H9 (cell line): ENCODE data around the gene GALNS. TPM values are rescaled to one million over a fixed set of nuclear protein-coding genes. Genes with fewer than 3 reads are reported as not detected.
A peak's percentile ranks its signal among the peaks of the same experiment; 100 is the strongest.

ENCODE experiments used
- DNase-seq: peaks from one replicate; pipeline ENCODE4 v3.0.0-alpha.2; 2017
- H2AFZ ChIP-seq: one replicate; pipeline ENCODE4 v1.6.1; 2013; ENCODE audit warnings: mild to moderate bottlenecking, low read length, control low read depth, moderate library complexity
- H2AK5ac ChIP-seq: 2 replicates; pipeline ENCODE4 v1.6.1; 2013; ENCODE audit warnings: low read length, control low read depth, mixed read lengths; ENCODE audit not compliant: insufficient read length
- H2BK120ac ChIP-seq: one replicate; pipeline ENCODE4 v1.6.1; 2013; ENCODE audit warnings: low read depth, mild to moderate bottlenecking, low read length, control low read depth, inconsistent platforms; ENCODE audit not compliant: poor library complexity, severe bottlenecking
- H2BK12ac ChIP-seq: 2 replicates; pipeline ENCODE4 v1.6.1; 2013; ENCODE audit warnings: low read length, control low read depth, mixed read lengths, low read depth; ENCODE audit not compliant: insufficient read length
- H2BK15ac ChIP-seq: 2 replicates; pipeline ENCODE4 v1.6.1; 2013; ENCODE audit warnings: low read depth, low read length, control low read depth
- H2BK20ac ChIP-seq: one replicate; pipeline ENCODE4 v1.6.1; 2013; ENCODE audit warnings: low read depth, mild to moderate bottlenecking, low read length, control low read depth, inconsistent platforms; ENCODE audit not compliant: poor library complexity, severe bottlenecking
- H2BK5ac ChIP-seq: 2 replicates; pipeline ENCODE4 v1.6.1; 2013; ENCODE audit warnings: low read length, control low read depth, mixed read lengths; ENCODE audit not compliant: insufficient read length
- H3K14ac ChIP-seq: 2 replicates; pipeline ENCODE4 v1.6.1; 2013; ENCODE audit warnings: low read length, control low read depth; ENCODE audit not compliant: insufficient read depth
- H3K18ac ChIP-seq: 2 replicates; pipeline ENCODE4 v1.6.1; 2013; ENCODE audit warnings: low read depth, mild to moderate bottlenecking, mixed read lengths, low read length, control low read depth; ENCODE audit not compliant: insufficient read length
- H3K23ac ChIP-seq: 2 replicates; pipeline ENCODE4 v1.6.1; 2013; ENCODE audit warnings: low read length, control low read depth, mixed read lengths, low read depth; ENCODE audit not compliant: insufficient read length
- H3K23me2 ChIP-seq: 2 replicates; pipeline ENCODE4 v1.6.1; 2013; ENCODE audit warnings: low read depth, mild to moderate bottlenecking, mixed read lengths, low read length, control low read depth; ENCODE audit not compliant: insufficient read length, poor library complexity, severe bottlenecking
- H3K27ac ChIP-seq: 2 replicates; pipeline ENCODE4 v1.5.1; 2013; ENCODE audit warnings: low read length, control low read depth, mixed read lengths, low read depth; ENCODE audit not compliant: insufficient read length
- H3K27me3 ChIP-seq: 2 replicates; pipeline ENCODE4 v1.6.1; 2013; ENCODE audit warnings: low read length, control low read depth, inconsistent platforms; ENCODE audit not compliant: insufficient read depth
- H3K4ac ChIP-seq: 2 replicates; pipeline ENCODE4 v1.6.1; 2013; ENCODE audit warnings: low read depth, mild to moderate bottlenecking, control low read depth, inconsistent platforms, low read length, moderate library complexity
- H3K4me1 ChIP-seq: 2 replicates; pipeline ENCODE4 v1.6.1; 2013; ENCODE audit warnings: low read length, control low read depth, inconsistent platforms; ENCODE audit not compliant: insufficient read depth
- H3K4me2 ChIP-seq: 2 replicates; pipeline ENCODE4 v1.6.1; 2013; ENCODE audit warnings: low read length, control low read depth, mixed read lengths; ENCODE audit not compliant: insufficient read length, insufficient read depth
- H3K56ac ChIP-seq: 2 replicates; pipeline ENCODE4 v1.6.1; 2013; ENCODE audit warnings: low read depth, mild to moderate bottlenecking, mixed read lengths, low read length, control low read depth; ENCODE audit not compliant: insufficient read length
- H3K79me1 ChIP-seq: 2 replicates; pipeline ENCODE4 v1.6.1; 2013; ENCODE audit warnings: low read depth, mild to moderate bottlenecking, moderate library complexity, low read length, control low read depth, inconsistent platforms; ENCODE audit not compliant: insufficient read depth, poor library complexity, severe bottlenecking
- H3K79me2 ChIP-seq: 2 replicates; pipeline ENCODE4 v1.6.1; 2013; ENCODE audit warnings: low read length, control low read depth, inconsistent platforms; ENCODE audit not compliant: insufficient read depth
- H3K9ac ChIP-seq: 2 replicates; pipeline ENCODE4 v1.6.1; 2013; ENCODE audit warnings: low read length, control low read depth, mixed read lengths; ENCODE audit not compliant: insufficient read length; ENCODE audit errors: extremely low read depth
- H3K9me3 ChIP-seq: one replicate; pipeline ENCODE4 v1.6.1; 2013; ENCODE audit warnings: low read depth, low read length, inconsistent platforms; ENCODE audit not compliant: control insufficient read depth
- H3T11ph ChIP-seq: one replicate; pipeline ENCODE4 v1.6.1; 2013; ENCODE audit warnings: mild to moderate bottlenecking, low read length, control low read depth, inconsistent platforms
- H4K20me1 ChIP-seq: one replicate; pipeline ENCODE4 v1.6.1; 2013; ENCODE audit not compliant: control insufficient read depth, insufficient read length, insufficient read depth
- H4K5ac ChIP-seq: 2 replicates; pipeline ENCODE4 v1.6.1; 2013; ENCODE audit warnings: low read depth, mild to moderate bottlenecking, mixed read lengths, low read length, control low read depth; ENCODE audit not compliant: insufficient read length
- H4K8ac ChIP-seq: replicated peaks from 2 replicates; pipeline ENCODE4 v1.6.1; 2013; ENCODE audit warnings: low read length, control low read depth, mixed read lengths, low read depth; ENCODE audit not compliant: insufficient read length
- H4K91ac ChIP-seq: 2 replicates; pipeline ENCODE4 v1.6.1; 2013; ENCODE audit warnings: low read depth, mild to moderate bottlenecking, moderate library complexity, mixed read lengths, low read length, control low read depth; ENCODE audit not compliant: insufficient read length
- H3K27ac Mint-ChIP-seq, 3 experiments: 2 replicates in 2 of 3; 3 replicates in 1 of 3; pipeline ENCODE4 v1.8.0; 2020 to 2021; ENCODE audit warnings: mixed read lengths in 3 of 3, mild to moderate bottlenecking in 1 of 3, moderate library complexity in 1 of 3
- H3K27me3 Mint-ChIP-seq: 2 replicates; pipeline ENCODE4 v1.8.0; 2021; ENCODE audit warnings: low read depth, mild to moderate bottlenecking, moderate library complexity, mixed read lengths
- H3K36me3 Mint-ChIP-seq, 3 experiments: 2 replicates in 2 of 3; 3 replicates in 1 of 3; pipeline ENCODE4 v1.8.0; 2020 to 2021; ENCODE audit warnings: low read depth in 3 of 3, mixed read lengths in 3 of 3; ENCODE audit not compliant: insufficient read depth in 1 of 3
- H3K4me1 Mint-ChIP-seq, 2 experiments: 2 replicates each; pipeline ENCODE4 v1.8.0; 2020; ENCODE audit warnings: mixed read lengths in 2 of 2
- H3K4me3 Mint-ChIP-seq, 2 experiments: 2 replicates in 1 of 2; 3 replicates in 1 of 2; pipeline ENCODE4 v1.8.0; 2020 to 2021; ENCODE audit warnings: mild to moderate bottlenecking in 2 of 2, mixed read lengths in 2 of 2, moderate library complexity in 1 of 2
- H3K9me3 Mint-ChIP-seq, 2 experiments: 2 replicates in 1 of 2; 3 replicates in 1 of 2; pipeline ENCODE4 v1.8.0; 2020; ENCODE audit warnings: mild to moderate bottlenecking in 2 of 2, mixed read lengths in 2 of 2, moderate library complexity in 1 of 2
- WGBS: extraction: QIAGEN DNeasy Blood & Tissue Kit; methylation state at CpG from one replicate; pipeline ENCODE4 v1.1.7; 2013; ENCODE audit warnings: missing lambda C conversion rate, low lambda C conversion rate, mixed read lengths; ENCODE audit not compliant: insufficient read length; ENCODE audit errors: extremely low coverage; 5-methylcytosine and 5-hydroxymethylcytosine counted together
- total RNA-seq: library from RNA; stranded (reverse); gene quantifications from 2 replicates; pipeline ENCODE4 v1.2.1, GENCODE V29; 2021
- TF ChIP-seq, protein P1 (sequence below): fragments of 200-600 bp; sonication (generic); conservative IDR thresholded peaks from 3 replicates; pipeline ENCODE4 v1.8.0; 2021; ENCODE audit warnings: antibody characterized with exemption, mild to moderate bottlenecking

Gene GALNS
- total RNA-seq, 1 experiment from 2014 or later: 20.3 TPM

DNA sequence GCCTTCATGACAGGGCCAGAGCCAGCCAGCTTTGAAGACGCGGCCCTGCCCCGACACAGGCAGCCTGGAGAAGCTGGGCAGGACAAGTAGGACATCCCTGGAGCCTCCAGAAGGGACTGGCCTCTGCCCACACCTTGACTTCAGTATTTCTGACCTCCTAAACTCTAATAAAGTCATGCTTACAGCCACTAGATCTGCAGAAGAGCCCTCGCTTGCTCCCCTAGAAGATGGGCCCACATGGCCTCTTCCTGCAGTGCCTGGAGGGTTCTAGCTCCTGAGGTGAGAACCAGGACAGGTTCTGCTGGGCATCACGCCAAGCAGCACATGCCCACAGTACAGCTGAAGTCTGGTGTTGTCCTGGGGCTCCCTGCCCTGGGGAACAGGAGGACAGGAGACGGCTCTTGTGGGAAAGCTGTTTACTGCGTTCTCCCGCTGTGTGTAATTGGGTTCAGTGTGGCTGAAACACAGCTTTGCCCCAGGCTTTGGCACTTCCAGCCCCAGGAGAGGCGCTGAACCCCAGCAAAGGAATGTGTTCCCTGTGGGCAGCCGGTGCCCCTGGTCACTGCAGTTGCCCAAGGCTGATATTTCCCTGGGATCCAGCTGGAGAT is 47.6 kb downstream of the GALNS start:
- Histone ChIP-seq H3K27me3 (no peaks in the 10 kb centered on the region), H3T11ph (no peak overlapping the region), H2BK15ac (no peak overlapping the region), H3K4me2 (no peak overlapping the region), H4K8ac (no peak overlapping the region), H4K91ac (no peak overlapping the region), H2BK12ac (no peak overlapping the region), H3K23me2 (peaks cover 19% of the 10 kb centered on the region), H3K56ac (no peak overlapping the region), H3K27ac (no peak overlapping the region), H3K9ac (no peak overlapping the region), H3K79me1 (peaks cover 6% of the 10 kb centered on the region), H3K9me3 (no peaks in the 10 kb centered on the region), H3K4me1 (no peaks in the 10 kb centered on the region), H2AFZ (no peak overlapping the region), H3K18ac (no peak overlapping the region), H3K4ac (no peak overlapping the region), H3K79me2 (peaks cover 5% of the 10 kb centered on the region; the same call in 1 of the 2 replicates), H2AK5ac (no peak overlapping the region), H2BK120ac (no peak overlapping the region), H4K5ac (no peak overlapping the region), H4K20me1 (peaks cover 3% of the 10 kb centered on the region), H2BK5ac (no peak overlapping the region), H3K23ac (no peak overlapping the region), H3K14ac (no peak overlapping the region), H2BK20ac (no peak overlapping the region)
- peak overlapping the region; percentile 17 to 34; a peak in 2 of 5 replicates for H3K4me3 Mint-ChIP-seq
- TF ChIP-seq, protein P1, sequence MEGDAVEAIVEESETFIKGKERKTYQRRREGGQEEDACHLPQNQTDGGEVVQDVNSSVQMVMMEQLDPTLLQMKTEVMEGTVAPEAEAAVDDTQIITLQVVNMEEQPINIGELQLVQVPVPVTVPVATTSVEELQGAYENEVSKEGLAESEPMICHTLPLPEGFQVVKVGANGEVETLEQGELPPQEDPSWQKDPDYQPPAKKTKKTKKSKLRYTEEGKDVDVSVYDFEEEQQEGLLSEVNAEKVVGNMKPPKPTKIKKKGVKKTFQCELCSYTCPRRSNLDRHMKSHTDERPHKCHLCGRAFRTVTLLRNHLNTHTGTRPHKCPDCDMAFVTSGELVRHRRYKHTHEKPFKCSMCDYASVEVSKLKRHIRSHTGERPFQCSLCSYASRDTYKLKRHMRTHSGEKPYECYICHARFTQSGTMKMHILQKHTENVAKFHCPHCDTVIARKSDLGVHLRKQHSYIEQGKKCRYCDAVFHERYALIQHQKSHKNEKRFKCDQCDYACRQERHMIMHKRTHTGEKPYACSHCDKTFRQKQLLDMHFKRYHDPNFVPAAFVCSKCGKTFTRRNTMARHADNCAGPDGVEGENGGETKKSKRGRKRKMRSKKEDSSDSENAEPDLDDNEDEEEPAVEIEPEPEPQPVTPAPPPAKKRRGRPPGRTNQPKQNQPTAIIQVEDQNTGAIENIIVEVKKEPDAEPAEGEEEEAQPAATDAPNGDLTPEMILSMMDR: no peak
- H3K27ac Mint-ChIP-seq: peak overlapping the region in 1 of 3 experiments; percentile 90; a peak in 2 of 7 replicates
- DNase-seq: no peak
- peaks cover 6 to 10% of the 10 kb centered on the region in 2 experiments for H3K4me1 Mint-ChIP-seq
- WGBS: no CpG with 5 or more reads among the region's 10 CpGs
- H3K9me3 Mint-ChIP-seq: no peaks in the 10 kb centered on the region
- no peaks in the 10 kb centered on the region; the same call in 1 of the 2 replicates for H3K27me3 Mint-ChIP-seq
- H3K36me3 Mint-ChIP-seq: peaks cover 17 to 55% (median 54%) of the 10 kb centered on the region in 3 experiments; a peak in 6 of 7 replicates
